ENCODE data around the gene COL6A2.
"Not testable (repeated sequence)": the region's sequence is repeated elsewhere in the genome, so short reads cannot be mapped to it uniquely, and the experiment has no call there.

The COL6A2 gene

DNA sequence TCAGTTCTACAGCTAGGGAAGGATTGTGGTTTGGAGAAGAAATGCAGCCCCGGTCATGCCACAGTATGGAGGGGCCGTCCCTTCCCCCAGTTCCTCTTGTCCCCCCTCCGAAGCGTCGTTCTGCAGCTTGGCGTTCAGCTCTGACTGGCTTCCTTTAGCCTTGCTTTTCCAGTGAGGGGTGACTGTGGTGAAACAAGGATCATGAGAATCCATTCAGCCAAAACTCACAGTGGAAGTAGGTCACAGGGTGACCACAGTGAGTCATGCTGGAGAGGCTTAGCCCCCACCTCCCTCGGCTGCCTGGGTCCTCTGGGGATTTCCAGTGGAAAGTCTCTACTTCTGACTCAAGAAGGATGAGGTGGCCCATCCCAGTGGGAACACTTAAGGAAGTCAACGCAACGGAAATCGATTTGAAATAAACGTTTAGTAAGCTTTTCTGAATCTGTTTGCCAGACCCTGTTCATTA is 37.3 kb upstream of the COL6A2 start:
- no peak for DNase-seq (ENCODE audit: low read depth in 2 of 2)

DNA sequence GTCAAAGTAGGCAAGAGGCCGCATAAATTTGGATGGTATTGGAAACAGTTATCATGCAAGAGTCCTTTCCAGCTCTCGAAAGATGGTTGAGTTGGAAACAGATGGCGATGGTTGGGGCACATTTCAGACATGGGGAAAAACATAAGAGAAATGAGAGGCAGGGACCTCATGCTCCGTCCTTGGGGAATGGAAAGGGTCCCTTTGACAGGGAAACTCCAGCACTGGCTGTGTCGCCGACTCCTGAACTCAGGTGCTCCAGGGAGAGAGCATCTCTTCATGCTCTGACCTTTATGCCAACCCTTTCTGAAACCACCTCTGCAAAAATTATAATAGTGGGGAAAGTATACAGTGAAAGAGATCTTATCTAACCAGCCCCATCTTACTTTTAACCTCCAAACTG is 36.8 kb upstream of the COL6A2 start:
- no peak for DNase-seq (ENCODE audit: low read depth in 2 of 2)

DNA sequence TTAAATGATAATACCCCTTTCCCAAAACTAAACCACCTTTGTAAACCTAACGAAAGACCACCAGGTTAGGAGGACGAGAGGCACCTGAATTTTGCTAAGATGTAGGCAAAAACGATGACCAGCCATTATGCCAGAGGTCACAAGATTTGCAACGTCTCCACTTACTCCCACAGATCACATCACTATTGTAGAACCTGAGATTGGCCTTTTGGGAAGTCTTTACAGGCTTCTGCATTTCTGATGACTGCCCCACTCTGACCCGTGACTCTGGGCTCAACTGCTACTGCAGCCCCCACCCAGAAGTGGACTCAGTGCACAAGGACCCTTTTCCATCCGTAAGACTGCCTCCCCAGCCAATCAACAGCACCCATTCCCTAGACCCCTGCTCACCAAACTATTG is 36.4 kb upstream of the COL6A2 start:
- DNase-seq (ENCODE audit: low read depth in 2 of 2), result no peak

DNA sequence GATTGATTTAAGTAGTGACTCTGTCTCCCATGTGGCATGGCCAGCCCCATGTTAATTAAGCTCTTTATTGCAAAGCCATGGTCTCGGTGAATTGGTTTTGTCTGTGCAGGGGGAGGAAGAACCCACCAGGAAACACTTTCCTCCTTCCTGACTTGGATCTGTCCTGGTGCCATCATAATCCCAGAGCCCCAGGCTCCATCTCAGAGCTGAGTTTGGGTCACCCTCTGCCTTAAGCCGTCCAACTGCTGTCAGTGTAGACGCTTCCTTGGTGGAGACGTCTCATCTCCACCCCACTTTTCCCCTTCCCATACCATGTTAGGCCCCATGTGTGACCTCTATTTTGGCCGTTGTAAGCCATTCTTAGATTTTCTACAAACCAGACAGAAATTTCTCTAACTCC is 36.0 kb upstream of the COL6A2 start:
- DNase-seq (ENCODE audit: low read depth in 2 of 2), result no peak

DNA sequence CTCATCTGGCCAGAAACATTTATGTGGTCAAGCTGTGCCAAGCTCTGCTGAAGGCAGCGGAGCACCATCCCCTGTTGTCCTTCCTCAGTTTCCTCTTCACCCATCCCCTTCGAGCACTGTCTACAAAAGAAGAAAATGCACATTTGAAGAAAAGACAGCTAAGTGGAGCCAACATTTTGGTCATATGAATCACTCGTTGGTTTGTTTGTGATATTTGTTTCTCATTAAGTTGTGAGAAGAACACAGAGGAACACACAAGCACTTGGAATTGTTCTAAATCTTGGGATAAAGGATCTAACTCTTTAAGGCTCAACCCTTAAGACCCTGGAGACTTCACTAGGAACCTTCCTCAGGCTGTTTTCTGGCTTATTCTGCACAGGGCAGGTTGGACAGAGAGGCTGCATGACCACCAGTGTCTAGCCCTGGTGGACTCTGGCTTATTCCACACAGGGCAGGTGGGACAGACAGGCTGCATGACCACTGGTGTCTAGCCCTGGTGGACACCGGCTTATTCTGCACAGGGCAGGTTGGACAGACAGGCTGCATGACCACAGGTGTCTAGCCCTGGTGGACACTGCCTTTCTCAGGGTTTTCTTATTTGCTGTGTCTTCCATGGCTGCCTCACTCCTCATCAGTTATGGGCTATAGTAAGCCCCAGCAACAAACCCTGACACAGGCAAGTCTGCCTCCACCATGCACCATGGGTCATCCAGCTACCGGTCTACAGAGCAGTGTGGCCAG is 35.3 kb upstream of the COL6A2 start:
- DNase-seq (ENCODE audit: low read depth in 2 of 2), result no peak

DNA sequence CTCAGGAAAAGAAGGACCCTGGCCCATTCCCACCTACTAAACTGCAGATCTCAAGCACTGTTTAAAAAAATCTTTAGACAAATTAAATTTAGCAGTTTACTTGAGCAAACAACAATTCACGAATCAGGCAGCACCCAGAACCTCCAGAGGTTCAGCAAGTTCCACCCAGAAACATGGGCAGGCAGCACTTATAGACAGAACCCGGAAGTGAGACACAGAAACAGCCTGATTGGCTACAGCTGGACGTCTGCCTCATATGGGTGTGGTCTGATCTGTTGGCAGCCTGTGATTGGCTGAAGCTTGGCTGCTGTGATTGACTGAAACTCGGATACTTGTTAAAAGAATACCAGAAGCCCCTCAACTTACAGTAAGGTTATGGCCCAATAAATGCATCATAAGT is 34.7 kb upstream of the COL6A2 start:
- DNase-seq (ENCODE audit: low read depth in 2 of 2), result no peak

DNA sequence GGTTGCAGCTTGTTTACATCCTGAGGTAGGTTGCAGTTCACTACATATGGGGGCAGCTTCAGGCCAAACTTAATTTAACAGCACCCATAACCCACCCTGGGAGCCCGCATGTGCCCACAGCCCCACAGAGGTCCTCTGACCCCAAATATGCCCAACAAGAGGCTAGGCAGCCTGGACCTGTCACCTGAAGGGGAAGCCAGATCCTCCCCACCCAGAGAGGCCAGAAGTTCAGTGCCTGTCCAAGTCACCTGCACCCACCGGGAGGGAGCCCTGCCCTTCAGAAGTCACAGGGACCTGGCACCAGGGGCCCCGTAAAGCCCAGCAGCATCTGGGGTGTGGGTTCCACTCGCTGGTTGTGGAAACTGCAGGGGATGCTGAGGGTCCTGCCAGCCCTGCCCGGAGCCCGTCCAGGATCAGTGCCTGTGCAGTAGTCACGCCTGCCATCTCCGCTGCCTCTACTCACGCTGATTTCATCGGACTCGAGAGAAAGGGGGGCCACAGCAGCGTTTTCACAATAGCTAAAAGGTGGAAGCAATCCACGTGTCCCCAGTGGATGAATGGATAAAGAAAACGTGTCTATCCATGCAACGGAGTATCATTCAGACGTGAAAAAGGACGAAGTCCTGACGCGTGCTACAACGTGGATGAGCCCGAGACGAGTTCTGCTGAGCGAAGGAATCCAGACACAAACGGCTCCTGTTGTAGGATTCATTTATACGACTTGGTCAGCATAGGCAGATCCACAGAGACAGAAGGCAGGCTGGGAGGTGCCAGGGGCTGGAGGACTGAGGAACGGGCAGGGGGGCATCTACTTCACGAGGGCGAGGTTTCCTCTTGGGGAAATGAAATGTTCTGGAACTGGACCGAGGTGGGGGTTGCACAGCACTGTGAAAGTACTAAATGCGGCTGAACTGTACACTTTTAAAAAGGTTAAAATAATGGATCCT is 33.9 kb upstream of the COL6A2 start:
- no peak for DNase-seq (ENCODE audit: low read depth in 2 of 2)

DNA sequence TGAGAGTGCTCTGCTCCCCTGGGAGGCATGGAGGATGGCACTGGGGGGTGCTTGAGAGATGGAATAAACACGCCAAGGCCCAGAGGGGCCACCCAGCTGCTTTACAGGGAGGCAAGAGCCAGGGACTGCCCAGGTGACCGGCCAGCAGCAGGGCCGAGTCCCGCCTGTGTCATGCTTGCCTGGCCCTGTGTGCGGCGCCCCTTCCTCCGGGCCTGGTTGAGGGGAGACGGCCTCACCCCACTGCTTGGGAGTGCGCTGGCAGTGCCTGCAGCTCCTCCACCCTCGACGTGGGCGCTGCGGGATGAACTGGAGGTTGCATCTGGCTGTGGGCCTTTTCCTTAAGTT is 33.1 kb upstream of the COL6A2 start:
- DNase-seq (ENCODE audit: low read depth in 2 of 2), result no peak

DNA sequence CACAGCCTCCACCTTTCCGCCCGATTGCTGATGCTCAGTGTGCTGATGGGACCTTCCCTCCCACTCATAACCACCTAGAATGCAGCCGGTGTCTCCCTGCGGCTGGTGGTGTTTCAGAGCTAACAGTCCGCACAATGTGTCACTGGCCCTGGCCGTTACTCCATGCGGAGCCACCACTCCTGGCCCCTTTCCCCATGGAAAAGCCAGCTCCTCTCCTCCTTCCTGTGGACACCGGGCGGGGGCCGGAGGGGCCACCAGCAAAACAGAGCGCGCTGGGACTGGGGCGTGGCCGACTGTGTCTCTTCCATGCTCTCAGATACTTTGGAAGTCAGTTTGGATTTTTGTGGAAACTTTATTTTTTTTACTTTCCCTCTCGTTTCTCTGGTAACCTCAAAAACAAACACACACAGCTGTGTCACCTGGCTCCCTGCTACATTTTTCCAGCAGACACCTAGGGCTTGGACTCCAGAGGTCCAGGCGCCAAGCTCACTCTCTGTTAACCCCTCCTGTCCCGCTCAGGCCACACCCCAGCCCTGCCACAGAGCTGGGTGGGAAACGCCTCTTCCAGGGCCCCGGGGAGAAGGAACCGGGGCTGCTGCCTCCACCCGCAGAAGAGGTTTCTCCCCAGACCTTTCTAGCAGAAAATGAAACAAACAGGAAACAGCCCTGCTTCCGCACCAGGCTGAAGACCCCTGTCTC is 32.5 kb upstream of the COL6A2 start:
- no peak for DNase-seq (ENCODE audit: low read depth in 2 of 2)

DNA sequence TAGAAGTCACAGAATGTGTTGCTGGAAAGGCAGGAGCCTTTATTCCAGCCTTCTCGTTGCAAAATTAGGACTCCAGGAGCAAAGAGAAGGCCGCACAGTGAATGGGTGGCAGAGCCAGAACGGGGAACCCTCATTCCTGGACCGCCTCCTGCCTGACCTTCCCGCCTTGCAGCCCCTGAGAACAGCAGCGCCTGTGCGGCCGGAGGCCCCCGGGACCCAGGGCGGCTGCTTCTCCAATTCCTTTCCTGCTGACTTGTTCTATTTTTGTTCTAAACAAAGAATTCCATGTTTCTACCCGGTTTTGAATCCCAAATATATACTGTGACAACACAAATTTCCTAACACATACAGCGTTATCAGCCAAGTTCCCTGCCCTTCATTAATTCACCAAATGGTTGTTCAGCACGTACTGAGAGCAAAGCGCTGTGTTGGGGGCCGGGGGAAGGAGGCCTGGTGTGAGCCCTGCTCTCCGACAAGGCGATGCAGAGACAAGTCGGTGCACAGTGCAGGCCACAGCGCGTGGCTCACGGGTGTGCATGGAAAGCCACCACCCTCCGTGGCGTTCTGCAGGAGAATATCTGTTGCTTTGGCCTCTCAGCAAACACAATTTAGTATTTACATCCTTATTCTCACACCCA is 31.9 kb upstream of the COL6A2 start:
- no peak for DNase-seq (ENCODE audit: low read depth in 2 of 2)

DNA sequence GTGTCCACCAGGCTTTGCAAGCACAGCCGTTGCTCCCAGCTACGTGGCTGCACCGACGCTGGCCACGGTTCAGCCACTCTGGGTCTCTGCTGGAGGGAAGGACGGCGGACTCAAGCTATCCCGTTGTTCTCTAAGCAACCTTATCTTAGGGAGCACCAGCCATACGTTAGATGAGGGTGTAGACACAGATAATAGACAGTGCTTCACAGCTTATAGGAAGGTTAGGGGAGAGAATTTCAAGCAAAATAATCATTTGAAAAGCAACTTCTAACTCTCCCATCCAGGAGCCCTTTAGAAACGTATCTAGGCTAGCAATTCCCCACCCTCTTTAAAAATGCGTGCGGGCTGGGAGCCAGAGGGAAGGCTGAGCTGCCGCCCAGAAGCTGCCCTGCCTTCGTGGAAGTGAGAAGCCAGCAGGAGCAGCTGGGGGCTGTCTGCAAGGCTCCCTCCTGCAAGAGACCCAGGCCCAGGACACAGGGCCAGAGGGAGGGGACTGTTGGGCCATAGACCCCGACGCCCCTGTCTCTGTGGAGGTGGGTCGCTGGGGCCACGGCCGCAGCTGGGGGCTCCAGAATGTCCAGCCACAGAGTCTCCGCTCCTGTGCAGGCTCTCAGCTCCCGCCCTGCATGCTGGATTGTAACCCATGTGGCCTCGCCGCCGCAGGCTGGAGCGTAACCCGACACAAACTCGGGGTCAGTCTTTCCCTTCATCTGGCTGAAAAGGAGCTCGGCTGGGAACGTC is 31.2 kb upstream of the COL6A2 start:
- DNase-seq (ENCODE audit: low read depth in 2 of 2), result no peak

DNA sequence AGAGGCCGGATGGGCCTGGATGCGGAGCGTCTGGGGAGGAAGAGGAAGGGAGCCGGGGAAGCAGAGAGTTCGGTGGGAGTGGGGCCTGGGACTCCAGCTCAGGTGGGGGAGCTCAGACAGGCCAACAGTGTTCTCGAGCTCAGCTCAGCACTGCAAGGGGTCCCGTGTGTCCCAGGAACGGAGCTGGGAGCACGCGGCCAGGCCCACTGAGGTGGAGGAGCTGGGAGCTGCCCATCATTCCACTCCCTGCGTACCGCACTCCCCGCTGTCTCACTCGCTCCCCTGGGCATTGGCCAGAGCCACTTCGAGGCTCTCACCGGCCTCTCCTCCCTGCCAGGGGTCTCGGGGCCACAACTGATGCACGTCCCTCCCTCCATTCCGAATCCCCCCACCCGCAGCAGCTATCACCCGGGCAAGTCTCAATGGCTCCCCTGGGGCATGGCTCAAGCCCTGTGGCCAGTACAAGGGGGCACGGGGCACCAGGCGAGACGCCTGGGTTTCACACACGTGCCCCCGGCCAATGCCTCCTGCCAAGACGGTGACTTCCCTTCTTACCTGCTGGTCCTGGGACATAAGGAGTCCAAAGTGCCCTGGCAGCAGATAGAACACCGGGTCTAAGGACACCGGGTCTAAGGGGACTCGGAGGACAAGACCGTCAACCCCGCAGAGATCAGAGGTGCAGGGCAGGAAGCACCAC is 30.3 kb upstream of the COL6A2 start:
- no peak for DNase-seq (ENCODE audit: low read depth in 2 of 2)

DNA sequence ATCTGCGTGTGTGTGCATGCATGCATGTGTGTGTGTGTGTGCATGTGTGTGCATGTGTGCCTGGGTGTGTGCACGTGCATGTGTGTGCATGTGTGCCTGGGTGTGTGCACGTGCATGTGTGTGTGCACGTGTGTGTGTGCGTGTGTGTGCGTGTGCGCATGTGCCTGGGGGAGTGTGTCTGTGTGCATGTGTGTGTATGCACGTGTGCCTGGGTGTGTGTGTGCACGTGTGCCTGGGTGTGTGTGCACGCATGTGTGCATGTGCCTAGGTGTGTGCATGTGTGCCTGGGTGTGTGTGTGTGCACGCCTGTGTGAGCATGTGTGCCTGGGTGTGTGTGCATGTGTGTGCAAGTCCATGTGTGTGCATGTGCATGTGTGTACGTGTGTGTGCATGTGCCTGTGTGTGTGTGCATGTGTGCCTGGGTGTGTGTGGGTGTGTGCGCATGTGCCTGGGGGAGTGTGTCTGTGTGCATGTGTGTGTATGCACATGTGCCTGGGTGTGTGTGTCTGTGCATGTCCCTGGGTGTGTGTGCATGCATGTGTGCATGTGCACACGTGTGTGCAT is 29.3 kb upstream of the COL6A2 start:
- DNase-seq (ENCODE audit: low read depth in 2 of 2), result no peak

DNA sequence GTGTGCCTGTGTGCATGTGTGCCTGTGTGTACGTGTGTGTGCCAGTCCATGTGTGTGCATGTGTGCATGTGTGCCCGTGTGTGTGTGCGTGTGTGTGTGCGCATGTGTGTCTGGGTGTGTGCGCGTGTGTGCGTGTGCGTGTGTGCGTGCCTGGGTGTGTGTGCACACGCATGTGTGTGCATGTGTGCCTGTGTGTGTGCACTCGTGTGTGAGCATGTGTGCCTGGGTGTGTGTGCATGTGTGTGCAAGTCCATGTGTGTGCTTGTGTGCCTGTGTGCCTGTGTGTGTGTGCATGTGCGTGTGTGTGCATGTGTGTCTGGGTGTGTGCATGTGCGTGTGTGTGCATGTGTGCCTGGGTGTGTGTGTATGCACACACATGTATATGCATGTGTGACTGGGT is 28.7 kb upstream of the COL6A2 start:
- no peak for DNase-seq (ENCODE audit: low read depth in 2 of 2)

DNA sequence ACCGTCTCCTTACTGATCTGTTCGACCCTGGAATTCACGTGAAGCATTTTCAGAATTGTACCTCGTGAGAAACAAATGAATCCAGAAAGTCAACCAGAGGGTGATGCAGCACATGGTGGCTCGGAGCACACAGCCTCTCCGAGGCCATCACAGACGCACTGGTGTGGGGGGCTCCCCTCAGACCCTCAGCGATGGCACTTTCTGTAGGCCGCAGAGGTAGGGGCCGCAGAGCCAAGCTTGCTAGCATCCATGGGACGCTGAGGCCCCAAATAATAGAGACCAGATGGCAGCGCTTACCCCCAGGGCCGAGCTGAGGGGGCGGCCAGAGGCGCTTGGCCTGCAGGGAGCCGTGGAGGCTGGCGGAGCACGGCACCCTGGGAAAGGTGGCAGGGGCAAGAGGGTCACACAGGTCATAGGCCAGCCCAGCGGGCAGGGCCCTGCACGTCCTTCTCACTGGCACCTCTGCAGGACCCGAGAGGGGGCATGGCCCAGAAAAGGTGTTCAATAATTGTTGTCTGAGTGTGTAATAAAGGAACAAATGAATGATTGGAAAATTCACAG is 28.1 kb upstream of the COL6A2 start:
- DNase-seq (ENCODE audit: low read depth in 2 of 2), result no peak

DNA sequence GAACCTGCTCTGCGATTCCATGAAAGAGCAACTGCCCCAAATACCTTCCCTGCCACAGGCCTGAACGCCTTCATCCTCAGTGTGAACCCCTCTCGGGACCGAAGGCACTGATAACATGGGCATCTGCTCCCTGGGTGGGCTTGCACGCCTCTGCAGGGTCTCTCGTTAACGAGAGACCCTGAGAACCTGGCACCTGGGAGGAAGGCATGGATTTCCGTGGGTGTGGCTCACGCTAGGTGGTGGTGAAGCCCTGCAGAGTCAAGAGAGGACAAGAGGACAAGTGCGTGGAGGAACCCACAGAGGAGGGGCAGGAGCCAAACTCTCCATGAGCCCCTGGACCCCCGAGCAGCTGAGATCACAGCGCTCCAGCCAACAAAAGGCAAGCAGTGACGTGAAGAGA is 26.8 kb upstream of the COL6A2 start:
- DNase-seq (ENCODE audit: low read depth in 2 of 2), result no peak

DNA sequence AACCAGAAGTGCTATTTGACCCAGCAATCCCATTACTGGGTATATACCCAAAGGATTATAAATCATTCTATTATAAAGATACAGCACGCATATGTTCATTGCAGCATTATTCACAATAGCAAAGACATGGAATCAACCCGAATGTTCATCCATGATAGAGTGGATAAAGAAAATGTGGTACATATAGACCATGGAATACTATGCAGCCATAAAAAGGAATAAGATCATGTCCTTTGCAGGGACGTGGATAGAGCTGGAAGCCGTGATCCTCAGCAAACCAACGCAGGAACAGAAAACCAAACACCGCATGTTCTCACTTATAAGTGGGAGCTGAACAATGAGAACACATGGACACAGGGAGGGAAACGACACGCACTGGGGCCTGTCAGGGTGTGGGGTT is 21.2 kb upstream of the COL6A2 start:
- DNase-seq (ENCODE audit: low read depth in 2 of 2), result not testable (repeated sequence)

DNA sequence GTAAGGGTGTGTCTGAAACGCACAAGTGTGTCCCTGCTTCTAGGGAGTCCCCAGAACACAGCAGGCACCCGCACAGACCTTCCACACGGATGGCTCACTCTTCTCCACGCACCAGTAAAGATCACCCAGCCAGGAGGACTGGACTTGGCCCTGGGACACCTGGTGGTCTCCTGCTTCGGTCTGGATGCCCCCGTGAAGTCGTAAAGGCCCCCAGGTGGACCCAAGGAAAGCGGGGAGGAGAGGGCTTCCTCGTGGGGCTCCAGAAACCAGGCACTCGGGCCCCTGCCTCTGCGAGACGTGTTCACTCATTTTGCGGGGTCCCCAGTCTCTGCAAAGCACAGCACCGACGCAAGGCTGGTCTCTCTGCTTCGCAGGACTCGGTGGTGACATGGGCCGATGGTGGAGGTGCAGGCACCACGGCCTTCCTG is 20.2 kb upstream of the COL6A2 start:
- no peak for DNase-seq (ENCODE audit: low read depth in 2 of 2)

DNA sequence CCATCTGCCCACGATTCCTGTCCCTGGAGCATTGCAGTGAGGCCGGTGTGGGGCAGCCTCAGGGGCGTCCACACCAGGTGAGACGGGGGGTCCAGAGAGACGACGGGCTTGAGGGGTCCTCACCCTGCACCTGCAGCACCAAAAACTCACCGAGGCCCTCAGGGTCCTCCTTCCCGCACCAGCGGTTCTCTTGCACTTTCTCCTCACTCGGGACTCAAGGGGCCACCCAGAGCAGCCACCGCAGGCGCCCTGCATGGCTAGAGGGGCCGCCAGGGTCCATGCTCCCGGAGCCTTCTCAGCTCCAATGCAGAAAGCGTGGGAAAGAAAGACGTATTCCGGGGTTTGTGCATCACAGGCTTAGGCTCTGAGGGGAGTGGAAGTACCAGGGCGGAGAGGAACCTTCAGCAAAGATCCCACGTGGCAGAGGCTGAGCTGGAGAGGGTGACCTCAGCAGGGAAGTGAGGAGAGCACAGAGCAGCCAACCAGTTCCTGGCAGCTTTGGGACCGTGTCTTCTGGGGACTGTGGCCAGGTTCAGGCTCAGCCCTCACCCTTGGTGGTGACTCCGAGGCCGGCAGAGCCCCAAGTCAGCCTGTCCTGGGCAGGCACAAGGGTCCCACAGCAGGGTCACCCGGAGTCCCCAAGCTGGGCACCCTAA is 19.5 kb upstream of the COL6A2 start:
- DNase-seq (ENCODE audit: low read depth in 2 of 2), result no peak

DNA sequence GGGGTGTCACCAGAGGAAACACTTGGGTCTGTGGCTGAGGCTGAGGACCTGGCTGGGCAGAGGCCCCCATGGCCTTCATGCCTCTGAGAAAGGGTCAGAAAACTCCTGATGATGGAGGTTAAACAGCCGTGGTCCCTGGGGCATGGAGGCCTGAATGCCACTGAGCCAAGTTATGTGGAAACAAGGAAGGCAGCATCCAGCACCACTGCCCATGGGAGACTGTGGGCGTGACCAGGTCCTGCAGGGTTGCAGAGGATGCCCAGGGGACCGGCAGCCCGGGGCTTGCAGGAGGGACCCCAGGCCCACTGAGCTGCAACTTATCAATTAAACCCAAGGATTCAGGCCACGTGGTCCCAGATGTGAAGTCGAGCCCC is 18.9 kb upstream of the COL6A2 start:
- no peak for DNase-seq (ENCODE audit: low read depth in 2 of 2)

All from stimulated activated CD4-positive, alpha-beta T cell treated with anti-CD3 and anti-CD28 coated beads, Interleukin-1b, Interleukin-23, amount 100 ng/mL, for 1 hour (primary cell).